Mucosa of stomach (tissue), 1 donor: ENCODE measurements around the gene P2RY8.

Source experiments
- H3K27me3 ChIP-seq: one replicate; pipeline ENCODE4 v1.7.0; 2013; ENCODE audit warnings: mild to moderate bottlenecking, low read length; ENCODE audit not compliant: control insufficient read depth, insufficient read depth
- H3K36me3 ChIP-seq: one replicate; pipeline ENCODE4 v1.7.0; 2013; ENCODE audit warnings: low read length; ENCODE audit not compliant: control insufficient read depth, insufficient read depth
- H3K4me1 ChIP-seq: one replicate; pipeline ENCODE4 v1.7.0; 2013; ENCODE audit warnings: mild to moderate bottlenecking, low read length; ENCODE audit not compliant: control insufficient read depth, insufficient read depth
- H3K4me3 ChIP-seq: one replicate; pipeline ENCODE4 v1.7.0; 2013; ENCODE audit warnings: low read length
- H3K9ac ChIP-seq: one replicate; pipeline ENCODE4 v1.7.0; 2013; ENCODE audit warnings: mild to moderate bottlenecking, low read length, moderate library complexity
- H3K9me3 ChIP-seq: one replicate; pipeline ENCODE4 v1.7.0; 2013; ENCODE audit warnings: mild to moderate bottlenecking, low read length, moderate library complexity; ENCODE audit not compliant: control insufficient read depth
- donor health status: Pancreatic carcinoma.

The P2RY8 gene

GRCh38 chrX:1464041-1464970 is 72.7 kb downstream of the P2RY8 start:
- Histone ChIP-seq H3K4me3 (no peak overlapping the region), H3K27me3 (peaks cover 4% of the 10 kb centered on the region), H3K4me1 (no peaks in the 10 kb centered on the region), H3K36me3 (no peaks in the 10 kb centered on the region), H3K9me3 (no peaks in the 10 kb centered on the region), H3K9ac (no peak overlapping the region)

GRCh38 chrX:1463581-1463980 is 73.4 kb downstream of the P2RY8 start:
- Histone ChIP-seq H3K4me1 (no peaks in the 10 kb centered on the region), H3K27me3 (peaks cover 4% of the 10 kb centered on the region), H3K36me3 (no peaks in the 10 kb centered on the region), H3K9ac (no peak overlapping the region), H3K4me3 (no peak overlapping the region), H3K9me3 (no peaks in the 10 kb centered on the region)

- Histone ChIP-seq H3K9ac (no peak overlapping the region), H3K4me3 (no peak overlapping the region), H3K9me3 (no peaks in the 10 kb centered on the region), H3K27me3 (peaks cover 4% of the 10 kb centered on the region), H3K36me3 (no peaks in the 10 kb centered on the region), H3K4me1 (no peaks in the 10 kb centered on the region)
Measured at GRCh38 chrX:1462596-1463251, 74.3 kb downstream of the P2RY8 start.

- H3K4me3 ChIP-seq, result no peak overlapping the region
- H3K4me1 ChIP-seq, result no peaks in the 10 kb centered on the region
- H3K9me3 ChIP-seq, result no peaks in the 10 kb centered on the region
- H3K27me3 ChIP-seq, result peaks cover 4% of the 10 kb centered on the region
- H3K9ac ChIP-seq, result no peak overlapping the region
- H3K36me3 ChIP-seq, result no peaks in the 10 kb centered on the region
Measured at GRCh38 chrX:1462110-1462509, 74.9 kb downstream of the P2RY8 start.

GRCh38 chrX:1455948-1456280 is 81.1 kb downstream of the P2RY8 start:
- H3K4me1 ChIP-seq, result peaks cover 11% of the 10 kb centered on the region
- no peaks in the 10 kb centered on the region for H3K9me3 ChIP-seq
- H3K27me3 ChIP-seq, result no peaks in the 10 kb centered on the region
- H3K4me3 ChIP-seq, result no peak overlapping the region
- H3K9ac ChIP-seq, result no peak overlapping the region
- no peaks in the 10 kb centered on the region for H3K36me3 ChIP-seq

- H3K4me1 ChIP-seq, result peaks cover 11% of the 10 kb centered on the region
- H3K27me3 ChIP-seq, result no peaks in the 10 kb centered on the region
- H3K36me3 ChIP-seq, result no peaks in the 10 kb centered on the region
- no peaks in the 10 kb centered on the region for H3K9me3 ChIP-seq
- H3K9ac ChIP-seq, result no peak overlapping the region
- no peak overlapping the region for H3K4me3 ChIP-seq
Measured at GRCh38 chrX:1453951-1454785, 82.8 kb downstream of the P2RY8 start.

GRCh38 chrX:1453395-1453783 is 83.6 kb downstream of the P2RY8 start:
- H3K9me3 ChIP-seq, result no peaks in the 10 kb centered on the region
- peaks cover 11% of the 10 kb centered on the region for H3K4me1 ChIP-seq
- H3K36me3 ChIP-seq, result no peaks in the 10 kb centered on the region
- H3K9ac ChIP-seq, result no peak overlapping the region
- H3K4me3 ChIP-seq, result peak overlapping the region; percentile 41
- H3K27me3 ChIP-seq, result no peaks in the 10 kb centered on the region

GRCh38 chrX:1452516-1453394 is 84.2 kb downstream of the P2RY8 start, which contains the start of gene ASMTL:
ASMTL (minus strand) TSS chrX:1452909; CDS start chrX:1452840, 69 bp downstream.
- Histone ChIP-seq H3K36me3 (no peaks in the 10 kb centered on the region), H3K9ac (peak within 1 kb of the TSS; percentile 88), H3K9me3 (no peaks in the 10 kb centered on the region)

GRCh38 chrX:1451661-1452515 is 85.1 kb downstream of the P2RY8 start:
- peak overlapping the region; percentile 51 for H3K4me3 ChIP-seq
- peaks cover 11% of the 10 kb centered on the region for H3K4me1 ChIP-seq
- peak overlapping the region; percentile 88 for H3K9ac ChIP-seq
- H3K27me3 ChIP-seq, result no peaks in the 10 kb centered on the region
- H3K36me3 ChIP-seq, result no peaks in the 10 kb centered on the region
- H3K9me3 ChIP-seq, result no peaks in the 10 kb centered on the region

More at GRCh38 chrX:1452516-1453394, 84.2 kb downstream of the P2RY8 start, which contains the start of gene ASMTL:
- Histone ChIP-seq H3K4me3 (peak within 1 kb of the TSS; percentile 51), H3K4me1 (peaks cover 11% of the 10 kb centered on the region), H3K27me3 (no peaks in the 10 kb centered on the region)

GRCh38 chrX:1451251-1451660 is 85.7 kb downstream of the P2RY8 start:
- Histone ChIP-seq H3K9me3 (no peaks in the 10 kb centered on the region), H3K27me3 (no peaks in the 10 kb centered on the region), H3K9ac (peak overlapping the region; percentile 88), H3K4me1 (peaks cover 11% of the 10 kb centered on the region), H3K36me3 (no peaks in the 10 kb centered on the region), H3K4me3 (no peak overlapping the region)
